ENCODE measurements around the gene CCDC157. TPM values are rescaled to one million over a fixed set of nuclear protein-coding genes. Genes with fewer than 3 reads are reported as not detected.
A peak's percentile ranks its signal among the peaks of the same experiment; 100 is the strongest.

CCDC157 gene
- polyA plus RNA-seq, 5 donors, result 4.0 to 8.2 (median 4.9) TPM

GRCh38 chr22:30411780-30412179, 55.0 kb downstream of the CCDC157 start:
- DNase-seq, result no peak

- no peak for DNase-seq
These were observed 56.2 kb downstream of the CCDC157 start for GRCh38 chr22:30413001-30413400.

- DNase-seq, result no peak
These were observed 57.1 kb downstream of the CCDC157 start for GRCh38 chr22:30413745-30414524.

GRCh38 chr22:30414525-30415047, 57.8 kb downstream of the CCDC157 start:
- DNase-seq, result no peak

DNA sequence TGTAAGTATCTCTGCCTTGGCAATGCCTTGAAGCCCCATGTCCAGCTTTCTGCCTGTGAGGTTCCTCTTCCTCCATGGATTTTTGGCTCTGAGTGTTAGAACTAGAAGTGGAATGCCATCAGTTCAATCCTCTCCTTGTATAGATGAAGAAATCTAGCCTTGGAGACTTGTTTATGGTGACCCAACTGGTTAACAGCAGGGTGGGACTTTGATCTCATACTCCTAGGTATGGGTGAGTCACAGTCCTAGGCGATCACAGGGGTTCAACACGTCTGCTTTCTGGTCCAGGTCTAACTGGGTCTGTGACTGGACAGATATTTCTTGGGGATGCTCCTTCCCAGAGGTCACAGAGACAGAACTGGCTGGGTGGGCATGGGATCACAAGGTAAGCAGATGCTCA, 59.6 kb downstream of the CCDC157 start:
- DNase-seq, result no peak

DNA sequence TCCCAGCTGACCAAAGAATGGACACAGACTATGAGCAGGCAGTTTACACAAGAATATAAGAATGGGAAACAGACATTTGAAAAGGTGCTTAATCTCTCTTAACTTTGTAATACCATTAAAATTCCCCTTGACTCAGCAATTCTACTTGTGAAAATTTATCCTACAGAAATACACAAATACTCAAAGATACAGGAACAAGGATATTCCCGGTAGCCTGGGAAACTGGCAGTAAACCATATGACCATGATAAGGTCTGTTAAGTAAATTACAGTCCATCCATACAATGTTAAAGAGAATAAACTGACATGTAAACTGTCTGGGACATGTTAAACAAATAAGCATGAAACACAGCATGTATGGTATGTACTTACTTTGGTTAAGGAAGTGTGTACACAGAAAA, 60.0 kb downstream of the CCDC157 start:
- no peak for DNase-seq

- DNase-seq, result no peak
These were observed 63.7 kb downstream of the CCDC157 start for GRCh38 chr22:30420347-30421125.

GRCh38 chr22:30421695-30422480, 65.1 kb downstream of the CCDC157 start:
- no peak for DNase-seq

DNA sequence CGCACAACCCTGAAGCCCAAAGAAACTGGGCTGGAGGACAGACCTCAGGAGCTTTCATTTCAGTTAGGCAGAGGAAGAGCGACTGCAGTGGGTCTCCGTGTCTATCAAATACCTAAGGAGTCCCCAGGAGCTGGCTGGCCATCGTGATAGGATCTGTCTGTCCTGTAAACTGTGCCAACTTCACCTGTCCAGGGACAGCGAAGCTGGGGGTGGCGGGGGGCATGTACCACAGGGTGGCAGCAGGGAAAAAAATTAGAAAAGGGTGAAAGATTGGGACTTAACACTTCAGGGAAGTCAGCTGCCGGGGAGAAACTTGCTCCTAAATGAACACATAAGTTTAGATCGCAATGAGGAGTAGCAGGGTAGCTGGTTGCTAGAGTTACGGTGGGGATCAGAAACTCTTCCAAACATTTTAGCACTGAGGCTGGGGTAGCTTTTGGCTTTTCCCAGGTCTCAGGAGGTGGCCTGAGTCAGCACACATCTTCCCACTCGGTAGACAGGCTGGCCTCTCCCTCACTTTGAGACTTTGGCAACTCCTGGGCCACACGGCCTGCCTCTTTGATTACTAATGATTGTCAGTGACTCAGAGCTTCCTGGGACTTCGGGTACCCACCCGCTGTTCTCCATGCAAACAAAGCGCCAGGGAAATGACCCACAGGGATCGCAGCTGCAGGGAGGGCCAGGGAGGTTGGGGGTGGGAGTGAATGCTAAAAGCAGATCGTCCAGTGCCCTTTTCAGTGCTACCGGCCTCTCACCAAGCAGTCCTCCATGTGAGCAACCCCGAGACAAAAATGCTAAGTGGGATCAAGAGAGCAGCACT, 65.9 kb downstream of the CCDC157 start:
- DNase-seq, result peak in 1 of 2 donors; percentile 29

- DNase-seq, result no peak
These were observed 66.6 kb downstream of the CCDC157 start for GRCh38 chr22:30423301-30423958.

- DNase-seq, result peak; percentile 100
These were observed 67.2 kb downstream of the CCDC157 start for GRCh38 chr22:30423959-30424533.

- DNase-seq, result no peak
These were observed 67.9 kb downstream of the CCDC157 start for GRCh38 chr22:30424534-30425326.

- no peak for DNase-seq
These were observed 68.5 kb downstream of the CCDC157 start for GRCh38 chr22:30425327-30425615.

DNA sequence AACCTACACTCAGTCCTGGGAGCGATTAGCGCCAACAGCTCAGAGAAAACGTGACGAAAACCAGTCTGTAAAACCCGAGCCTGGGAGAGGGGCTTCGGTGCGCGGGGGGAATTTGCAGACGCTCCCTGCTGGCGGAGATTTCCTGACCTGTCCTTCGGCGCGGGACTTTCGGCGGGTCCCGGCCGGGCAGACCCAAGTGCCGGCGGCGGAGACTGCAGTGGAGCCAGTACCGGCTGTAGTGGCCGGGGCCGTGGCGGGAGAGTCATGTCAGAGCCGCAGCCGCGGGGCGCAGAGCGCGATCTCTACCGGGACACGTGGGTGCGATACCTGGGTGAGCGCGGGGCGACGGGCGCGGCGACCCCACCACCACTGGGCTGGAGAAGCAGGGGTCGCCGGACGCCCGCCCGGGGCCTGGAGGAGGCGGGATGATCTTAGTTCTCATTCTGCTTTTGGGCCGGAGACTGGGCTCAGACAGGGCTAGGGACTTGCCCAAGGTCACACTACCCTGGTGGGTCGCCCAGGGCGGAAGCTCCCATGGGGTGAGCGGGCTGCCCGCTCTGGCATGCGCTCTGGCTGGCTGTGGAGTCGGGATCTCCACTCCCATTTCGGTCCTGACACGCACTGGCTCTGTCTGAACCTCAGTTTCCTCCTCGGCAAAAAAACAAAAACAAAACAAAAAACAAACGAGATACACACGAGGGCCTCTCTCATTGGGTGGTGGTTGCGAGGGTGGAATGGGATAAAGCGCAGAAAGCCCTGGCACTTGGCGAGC, 69.0 kb downstream of the CCDC157 start, which contains the start of gene MTFP1:
Gene MTFP1 (plus strand): TSS at position 153 of the 772 bp plus-strand sequence. CDS start 112 bp downstream, at position 265.
- peak; percentile 61 to 62 for DNase-seq

Measured in right lung (tissue), 5 donors.